ENCODE data around the gene PSMG1.
"Not testable (repeated sequence)": the region's sequence is repeated elsewhere in the genome, so short reads cannot be mapped to it uniquely, and the experiment has no call there.

PSMG1 gene

DNA sequence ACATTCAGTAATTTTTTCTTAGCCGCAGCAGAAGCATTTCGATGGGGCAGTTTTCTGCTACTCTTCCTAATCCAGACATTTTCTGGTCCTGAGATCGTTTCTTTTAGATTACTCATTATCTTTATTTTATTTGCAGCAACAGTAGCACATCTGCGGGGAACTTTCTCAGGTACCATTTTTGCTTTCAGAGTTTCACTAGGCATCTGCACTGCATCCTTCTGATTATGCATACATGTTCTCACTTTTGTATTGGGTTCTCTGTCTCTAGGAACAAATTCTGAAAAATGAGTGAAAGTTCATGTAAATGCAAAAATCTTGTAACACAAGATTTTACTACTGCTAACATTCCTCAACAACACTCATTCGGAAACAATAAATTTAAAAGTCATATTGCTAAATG, 3.9 kb upstream of the PSMG1 start:
- no peak for DNase-seq

DNA sequence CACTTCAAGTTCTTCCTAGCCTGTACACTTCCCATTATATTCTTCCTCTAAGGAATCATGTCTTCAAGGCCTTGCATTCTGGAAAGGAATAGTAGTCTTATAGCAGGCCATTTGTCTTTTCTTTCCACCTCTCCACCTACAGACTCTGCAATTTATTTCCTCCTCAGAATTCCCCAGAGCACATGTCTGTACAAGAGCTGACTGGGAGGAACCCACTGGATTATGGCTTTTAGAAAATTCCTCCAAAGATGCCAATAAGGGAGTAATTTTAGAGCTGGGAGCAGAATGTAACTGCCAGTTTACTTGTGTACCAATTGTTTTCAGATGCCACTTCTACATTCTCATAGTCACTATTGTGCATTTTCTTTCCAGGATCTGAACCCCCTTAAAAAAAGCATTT, 3.4 kb upstream of the PSMG1 start:
- DNase-seq, result no peak

DNA sequence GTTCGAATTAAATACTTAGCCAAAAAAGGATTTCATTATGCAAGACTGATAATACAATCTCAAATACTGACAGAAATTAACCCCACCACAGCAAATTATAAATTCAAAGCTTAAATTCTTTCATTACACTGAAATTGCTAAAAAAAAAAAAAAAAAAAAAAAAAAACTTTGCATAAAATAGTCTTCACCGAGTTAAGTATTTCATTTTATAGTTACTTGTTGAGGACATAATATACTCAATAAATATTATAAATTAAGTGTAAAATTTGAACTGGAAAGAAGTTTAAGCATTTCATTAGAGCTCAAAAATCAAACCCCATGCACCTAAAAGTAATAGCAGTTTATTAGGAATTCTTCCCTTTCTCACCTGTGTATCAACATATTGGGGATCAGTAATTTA, 1.9 kb upstream of the PSMG1 start:
- no peak for DNase-seq

DNA sequence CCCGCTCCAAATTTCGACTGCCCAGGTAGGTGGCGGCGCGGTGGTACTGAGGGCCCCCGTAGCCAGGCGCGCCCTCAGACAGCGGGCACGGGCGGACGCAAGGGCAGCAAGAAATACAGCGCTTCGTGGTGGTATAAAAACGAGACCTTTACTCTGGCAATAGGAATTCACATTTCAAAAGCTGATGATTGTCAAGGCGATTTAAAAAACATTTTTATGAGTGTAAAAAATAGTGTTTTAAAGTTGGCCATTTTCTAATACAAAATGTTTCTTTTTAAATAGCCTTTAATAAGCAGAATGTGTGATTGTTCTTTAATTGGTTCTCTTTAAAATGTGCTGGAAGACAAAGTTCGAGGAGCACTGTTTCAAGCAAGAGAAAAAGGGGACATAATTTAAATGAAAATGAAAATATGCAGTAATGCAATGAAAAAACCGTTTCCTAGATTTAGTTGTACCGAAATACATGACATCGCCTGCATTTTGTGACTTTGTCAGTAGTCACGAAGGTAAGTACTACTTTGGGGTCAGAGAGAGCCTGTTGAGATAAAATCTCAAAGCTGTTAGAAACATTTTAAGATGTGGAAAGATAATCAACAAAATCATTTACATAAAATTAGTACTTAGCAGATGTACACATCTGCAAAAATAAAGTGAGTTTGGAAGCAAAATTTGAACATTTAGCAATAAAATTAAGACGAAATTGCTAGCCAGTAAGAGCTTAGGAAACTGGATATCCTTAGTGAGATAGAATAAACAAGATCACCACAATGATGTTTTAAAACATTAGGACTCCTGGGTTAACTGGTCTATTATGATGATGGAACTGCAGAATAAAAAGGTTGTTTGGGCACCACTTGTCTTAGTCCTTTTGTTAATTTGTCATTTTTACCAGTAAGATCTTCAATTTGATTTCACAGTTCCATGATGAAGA, 1.1 kb upstream of the PSMG1 start:
- no peak for DNase-seq

DNA sequence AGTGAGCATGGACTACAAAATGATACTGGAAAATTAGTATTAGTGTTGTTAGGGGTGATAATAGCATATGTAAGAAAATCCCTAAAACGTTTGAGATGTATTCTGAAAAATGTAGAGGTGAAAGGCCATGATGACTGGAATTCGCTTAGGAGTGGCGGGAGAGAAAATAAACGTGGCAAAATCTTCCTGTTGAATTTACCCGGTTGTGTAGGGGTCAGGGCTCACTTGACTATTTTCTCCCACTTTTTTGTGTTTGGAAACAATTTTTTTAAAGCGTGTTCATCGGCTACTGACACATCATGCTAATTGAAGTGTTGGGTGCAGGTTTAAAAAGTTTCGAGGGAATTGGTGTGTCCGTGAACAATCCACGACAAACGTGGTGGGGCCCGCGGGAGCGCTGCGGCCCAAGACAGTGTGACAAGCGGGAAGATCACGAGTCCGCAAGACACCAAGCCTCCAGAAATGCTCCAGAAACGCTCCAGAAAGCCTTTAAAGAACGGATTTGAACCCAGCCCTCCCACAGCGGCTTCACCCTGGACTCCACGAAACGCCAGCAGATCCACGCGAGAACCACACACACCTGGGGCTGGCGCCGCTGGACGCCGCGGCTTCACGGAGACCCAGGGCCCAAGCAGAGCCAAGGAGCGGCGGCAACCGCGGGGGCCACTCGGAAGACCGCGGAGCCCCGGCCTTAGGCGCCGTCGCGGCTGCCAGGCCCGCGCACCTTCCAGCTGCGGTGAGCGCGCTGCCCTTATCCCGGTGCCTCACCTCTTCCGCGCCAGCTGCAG, 573 bp downstream of the PSMG1 start:
- DNase-seq, result no peak

DNA sequence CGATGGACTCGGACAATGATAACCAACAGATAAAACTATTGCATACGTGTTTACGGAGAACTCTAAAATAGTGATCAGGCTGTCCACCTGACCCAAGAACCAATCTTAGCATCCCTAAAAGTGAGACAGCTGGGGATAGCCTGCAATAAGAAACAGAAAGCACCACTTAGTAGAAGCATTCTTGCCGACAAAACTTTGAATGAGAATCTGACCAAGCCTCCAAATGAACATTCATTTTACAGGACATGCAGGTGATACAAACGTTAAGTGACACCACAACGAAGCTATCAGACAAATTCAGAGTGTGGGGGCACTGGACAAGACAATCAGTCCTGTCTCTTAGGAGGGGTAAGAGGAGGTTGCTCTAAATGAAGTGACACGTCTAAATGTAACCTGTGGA, 1.2 kb downstream of the PSMG1 start:
- DNase-seq, result no peak

DNA sequence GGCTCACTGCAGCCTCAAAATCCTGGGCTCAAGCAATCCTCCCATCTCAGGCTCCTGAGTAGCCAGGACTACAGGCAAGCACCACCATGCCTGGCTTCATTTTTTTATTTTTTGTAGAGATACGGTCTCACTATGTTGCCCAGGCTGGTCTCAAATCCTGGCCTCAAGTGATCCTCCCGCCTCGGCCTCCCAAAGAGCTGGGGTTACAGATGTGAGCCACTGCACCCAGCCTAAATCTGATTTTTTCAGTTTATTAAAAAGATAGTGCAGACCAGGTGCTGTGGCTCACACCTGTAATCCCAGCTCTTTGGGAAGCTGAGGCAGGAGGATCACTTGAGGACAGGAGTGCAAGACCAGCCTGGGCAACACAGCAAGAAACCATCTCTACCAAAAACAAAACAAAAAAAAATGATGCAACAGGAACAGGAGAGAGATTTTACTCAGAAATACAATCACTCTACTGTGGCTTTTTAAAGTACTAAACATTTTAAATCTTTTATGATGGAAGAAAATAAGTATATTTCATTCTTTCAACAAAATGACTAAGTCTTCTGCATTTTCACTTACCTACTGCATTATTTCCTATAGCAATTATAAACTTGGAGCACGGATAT, 1.9 kb downstream of the PSMG1 start:
- DNase-seq, result no peak

DNA sequence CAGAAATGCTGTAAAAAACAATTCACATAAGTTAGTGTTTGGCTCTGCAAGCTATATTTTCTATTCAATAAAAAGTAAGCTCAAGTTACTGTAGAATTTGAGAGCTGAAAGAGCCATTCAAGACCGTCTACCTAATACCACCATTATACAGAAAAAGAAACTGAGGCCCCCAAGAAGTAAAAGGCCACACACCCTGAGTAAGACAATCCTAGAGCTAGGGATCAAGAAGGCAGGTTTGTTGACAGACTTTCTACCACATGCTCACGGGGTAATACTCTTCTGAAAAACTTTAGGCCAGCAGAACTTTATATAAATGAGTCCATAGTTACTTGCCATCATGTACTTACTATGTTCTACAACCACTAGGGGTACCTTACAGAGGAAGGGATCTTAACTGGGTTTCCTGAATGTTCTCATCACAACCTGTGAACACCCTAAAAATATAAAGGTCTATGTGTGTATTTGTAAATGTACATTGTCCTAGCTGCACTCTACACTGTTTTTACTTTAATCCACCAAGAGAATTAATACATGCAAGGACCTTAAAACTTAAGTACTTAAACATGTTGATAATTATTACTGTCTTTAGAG, 2.7 kb downstream of the PSMG1 start:
- DNase-seq, result no peak

DNA sequence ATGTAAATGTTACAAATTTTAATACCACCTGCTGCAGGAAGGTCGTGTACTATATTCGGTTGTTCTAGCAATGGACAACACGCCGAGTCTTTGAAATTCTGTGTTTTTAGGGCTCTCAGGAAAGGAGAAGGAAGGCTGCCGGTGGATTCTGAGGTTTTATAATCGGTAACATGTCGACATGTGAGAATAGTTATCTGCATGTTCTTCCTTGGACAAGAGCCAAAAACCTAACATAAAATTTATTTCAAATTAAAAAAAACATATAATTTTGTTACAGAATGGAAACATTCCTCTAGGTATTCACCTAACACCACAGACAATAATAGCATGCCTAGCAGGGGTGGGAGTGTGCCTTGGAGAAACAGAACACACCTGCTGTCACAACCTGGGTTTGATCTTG, 4.8 kb downstream of the PSMG1 start:
- DNase-seq, result no peak

DNA sequence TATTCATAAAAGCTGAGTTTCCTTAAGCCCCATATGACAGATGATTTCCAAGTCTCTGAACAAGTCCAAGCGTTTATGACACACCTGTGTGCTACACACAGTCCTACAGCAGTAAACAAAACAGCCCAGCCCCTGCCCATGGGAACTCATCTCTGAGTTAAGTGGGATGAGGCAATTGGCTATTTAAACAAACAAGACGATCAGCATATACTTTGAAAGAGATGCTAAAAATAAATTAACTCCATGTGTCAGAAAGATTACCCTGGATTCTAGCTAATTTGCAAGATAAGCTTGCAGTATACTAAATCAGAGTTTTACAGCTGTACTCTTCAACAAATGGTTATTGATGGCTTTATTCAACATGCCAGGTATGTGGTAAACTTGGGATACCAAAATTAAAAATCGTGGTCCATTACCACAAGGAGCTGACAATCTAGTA, 7.0 kb downstream of the PSMG1 start:
- DNase-seq, result no peak

DNA sequence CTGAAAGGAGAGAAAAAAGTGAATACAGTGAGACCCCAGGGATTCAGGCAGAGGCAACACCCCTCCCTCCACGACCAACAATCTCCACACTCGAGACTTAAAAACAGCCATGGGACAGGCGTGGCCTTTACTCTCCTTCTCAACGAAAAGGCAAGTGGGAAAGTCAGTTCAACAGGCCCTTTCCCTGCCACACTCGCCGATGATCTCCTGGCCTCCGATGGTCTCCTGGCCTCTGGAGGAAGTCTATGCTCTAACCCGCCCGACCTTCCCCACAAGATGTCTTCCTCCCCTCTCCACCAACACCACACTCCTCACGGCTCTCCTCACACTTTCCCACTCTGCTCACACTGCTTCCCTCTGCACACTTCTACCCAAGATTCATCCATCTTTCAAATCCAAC, 7.6 kb downstream of the PSMG1 start:
- DNase-seq, result no peak

DNA sequence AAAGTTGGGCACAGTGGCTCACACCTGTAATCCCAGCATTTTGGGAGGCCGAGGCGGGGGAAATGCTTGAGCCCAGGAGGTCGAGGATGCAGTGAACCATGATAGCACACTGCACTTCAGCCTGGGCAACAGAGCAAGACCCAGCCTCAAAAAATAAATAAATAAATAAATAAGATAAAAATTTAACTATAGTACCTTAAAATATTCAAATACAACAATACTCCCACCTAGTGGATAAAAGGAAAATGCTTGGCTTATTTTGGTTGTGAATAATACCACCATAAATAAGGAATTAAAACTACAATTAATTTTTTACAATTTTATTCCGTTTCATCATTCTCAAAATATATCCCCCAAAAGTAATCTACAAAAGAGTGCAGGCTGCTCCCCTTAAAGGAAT, 8.1 kb downstream of the PSMG1 start:
- DNase-seq, result no peak

DNA sequence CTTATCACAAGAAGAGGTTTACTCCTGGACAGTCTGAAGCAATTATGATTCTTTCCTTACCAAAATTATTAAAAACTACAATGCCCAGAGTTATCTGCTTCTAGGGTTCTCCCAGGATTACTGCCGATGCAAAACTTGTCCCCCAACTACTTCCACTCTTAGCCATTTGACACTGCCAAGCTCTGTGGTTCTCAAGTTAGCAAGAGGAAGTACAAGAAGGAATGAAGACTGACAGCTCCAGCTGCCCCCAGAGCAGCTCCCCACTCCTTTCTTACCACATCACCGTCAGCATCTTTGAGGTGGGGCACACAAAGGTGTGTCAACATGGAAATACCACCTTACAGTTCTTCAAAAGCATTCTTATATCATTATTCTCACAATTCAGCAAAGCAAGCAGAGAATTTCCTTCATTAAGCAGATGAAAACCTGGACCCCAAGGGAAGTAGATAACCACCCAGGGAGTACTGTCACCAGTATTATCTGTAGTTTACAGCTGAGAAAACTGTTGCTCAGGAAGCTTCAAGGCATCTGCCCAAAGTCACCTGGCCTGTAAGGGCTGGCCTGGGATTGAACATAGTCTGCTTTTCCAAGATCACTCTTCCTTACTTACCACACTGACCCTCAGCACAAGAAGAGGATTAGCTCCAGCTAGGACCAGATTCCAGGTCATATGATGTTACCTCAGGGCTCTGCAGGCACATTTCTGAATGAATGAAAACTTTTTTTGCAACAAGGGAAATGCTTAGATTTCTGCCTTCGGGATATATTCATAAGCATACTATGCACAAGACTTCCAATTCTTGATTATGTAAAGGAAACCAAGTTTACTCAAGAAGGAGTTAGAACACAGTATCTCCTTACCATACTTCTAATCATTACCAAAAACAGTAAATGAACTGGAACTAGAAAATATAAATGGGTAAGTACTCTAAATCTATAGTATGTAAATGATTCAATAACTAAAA, 9.3 kb downstream of the PSMG1 start:
- DNase-seq, result no peak

DNA sequence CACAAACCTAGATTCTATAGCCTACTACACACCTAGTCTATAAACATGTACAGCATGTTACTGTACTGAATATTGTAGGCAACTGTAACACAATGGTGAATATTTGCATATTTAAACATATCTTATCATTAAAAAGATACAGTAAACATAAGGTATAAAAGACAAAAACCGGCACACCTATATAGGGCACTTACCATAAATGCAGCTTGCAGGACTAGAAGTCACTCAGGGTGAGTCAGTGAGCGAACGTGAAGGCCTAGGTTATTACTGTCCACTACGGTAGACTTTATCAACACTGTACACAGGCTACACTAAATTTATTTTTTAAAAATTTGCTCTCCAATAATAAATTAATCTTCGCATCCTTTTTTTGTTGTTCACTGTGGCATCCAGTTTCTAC, 13.3 kb downstream of the PSMG1 start:
- DNase-seq, result no peak

DNA sequence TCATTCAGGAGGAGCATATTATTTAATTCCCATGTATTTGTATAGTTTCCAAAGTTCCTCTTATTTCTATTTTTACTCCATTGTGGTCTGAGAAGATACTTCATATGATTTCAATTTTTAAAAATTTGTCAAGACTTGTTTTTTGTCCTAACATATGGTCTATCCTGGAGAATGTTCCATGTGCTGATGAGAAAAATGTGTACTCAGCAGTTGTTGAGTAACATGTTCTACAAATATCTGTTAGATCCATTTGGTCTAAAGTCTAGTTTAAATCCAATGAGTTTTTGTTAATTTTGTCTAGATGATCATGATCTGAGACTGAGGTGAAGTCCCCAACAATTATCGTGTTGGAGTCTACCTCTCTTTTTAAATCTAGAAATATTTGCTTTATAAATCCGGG, 14.5 kb downstream of the PSMG1 start:
- no peak for DNase-seq

DNA sequence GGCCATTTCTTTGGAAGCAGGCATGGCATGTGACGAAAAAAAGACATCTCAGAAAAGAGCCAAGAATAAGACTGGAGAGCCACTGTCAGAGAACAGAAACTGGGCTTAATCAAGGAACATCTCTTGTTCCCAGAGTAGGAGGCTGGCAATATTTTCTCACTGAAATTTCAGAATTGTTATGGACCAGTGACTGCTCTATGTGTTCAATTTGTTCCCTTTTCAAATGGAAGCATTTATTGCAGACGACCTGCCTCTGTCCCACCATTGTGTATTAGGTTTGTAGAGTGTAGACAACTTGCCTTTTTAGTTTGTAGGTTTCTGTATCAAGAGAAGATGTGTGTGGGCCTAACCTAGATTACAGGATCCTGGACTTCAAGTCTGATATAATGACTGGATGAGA, 18.7 kb downstream of the PSMG1 start:
- no peak for DNase-seq

DNA sequence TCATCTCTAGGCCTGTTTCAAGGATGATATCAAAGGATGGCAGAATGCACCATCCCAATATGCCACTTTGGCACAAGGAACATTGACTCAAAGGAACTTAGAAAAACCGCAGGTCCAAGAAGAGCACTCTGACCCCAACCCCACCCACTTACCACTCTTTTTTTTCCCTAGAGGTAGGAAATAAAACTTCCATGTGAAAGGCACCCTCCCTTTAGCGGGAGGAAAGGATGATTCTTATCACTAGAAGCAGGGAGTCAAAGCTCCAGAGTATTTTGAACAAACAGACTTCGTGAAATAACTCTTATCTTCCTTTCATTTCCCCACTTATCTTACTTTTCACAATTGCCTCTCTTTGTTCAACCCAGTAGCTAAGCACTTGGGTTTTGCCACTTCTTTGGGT, 22.2 kb downstream of the PSMG1 start:
- DNase-seq, result no peak

DNA sequence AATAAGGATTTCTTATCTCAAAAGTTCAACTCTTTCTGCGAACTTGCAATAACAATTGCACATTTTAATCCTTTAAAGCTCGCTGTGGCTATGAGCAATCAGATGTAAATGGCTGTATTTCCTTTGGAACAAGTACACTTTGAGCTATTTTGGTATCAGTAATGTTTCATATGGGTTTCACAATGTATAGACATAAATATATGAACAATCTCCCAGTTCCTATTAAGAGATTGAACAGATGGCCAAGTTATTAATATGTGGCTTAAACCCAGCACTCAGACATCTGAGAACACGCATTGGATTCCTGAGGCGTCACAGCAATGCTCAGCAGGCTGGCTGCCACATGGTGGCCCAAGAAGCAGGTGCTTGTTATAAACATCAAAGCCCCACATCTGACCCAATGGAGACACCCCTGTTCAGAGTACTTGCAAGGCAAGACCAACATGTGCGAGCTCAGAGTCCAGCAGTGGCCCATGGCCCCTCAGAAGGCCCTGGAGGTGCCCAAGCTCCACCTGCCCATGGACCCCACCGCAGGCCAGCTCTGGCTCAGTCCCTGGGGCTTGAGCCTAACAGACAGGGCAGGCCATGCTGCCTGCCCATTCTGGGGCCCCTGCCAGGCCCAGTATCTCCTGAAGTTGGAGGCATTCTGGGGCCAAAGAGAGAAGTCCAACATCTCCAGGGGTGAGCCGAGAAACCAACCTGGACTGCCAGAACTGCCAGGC, 23.7 kb downstream of the PSMG1 start:
- no peak for DNase-seq

DNA sequence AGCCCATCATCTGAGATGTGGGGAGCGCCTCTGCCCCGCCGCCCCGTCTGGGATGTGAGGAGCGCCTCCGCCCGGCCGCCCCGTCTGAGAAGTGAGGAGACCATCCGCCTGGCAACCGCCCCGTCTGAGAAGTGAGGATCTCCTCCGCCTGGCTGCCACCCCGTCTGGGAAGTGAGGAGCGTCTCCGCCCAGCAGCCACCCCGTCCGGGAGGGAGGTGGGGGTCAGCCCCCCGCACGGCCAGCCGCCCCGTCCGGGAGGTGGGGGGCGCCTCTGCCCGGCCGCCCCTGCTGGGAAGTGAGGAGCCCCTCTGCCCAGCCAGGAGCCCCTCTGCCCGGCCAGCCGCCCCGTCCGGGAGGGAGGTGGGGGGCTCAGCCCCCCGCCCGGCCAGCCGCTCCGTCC, 26.0 kb downstream of the PSMG1 start:
- not testable (repeated sequence) for DNase-seq

DNA sequence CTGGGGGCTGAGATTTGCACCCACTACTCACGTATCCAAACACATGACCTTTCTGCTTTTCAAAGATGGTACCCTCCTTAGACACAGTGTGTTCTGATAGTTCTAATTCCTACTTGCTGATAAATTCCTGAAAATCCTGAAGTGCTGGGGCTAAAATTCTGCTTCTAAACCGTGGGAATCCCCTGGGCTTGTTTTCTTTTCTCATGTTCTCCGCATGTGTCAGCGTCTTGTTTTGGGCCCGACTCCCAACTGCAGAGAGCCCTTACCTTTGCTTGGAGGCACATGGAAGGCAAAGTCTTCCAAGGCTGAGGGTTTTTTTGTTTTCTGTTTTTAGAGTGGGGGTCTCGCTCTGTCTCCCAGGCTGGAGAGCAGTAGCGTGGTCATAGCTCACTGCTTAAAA, 27.2 kb downstream of the PSMG1 start:
- no peak for DNase-seq

DNA sequence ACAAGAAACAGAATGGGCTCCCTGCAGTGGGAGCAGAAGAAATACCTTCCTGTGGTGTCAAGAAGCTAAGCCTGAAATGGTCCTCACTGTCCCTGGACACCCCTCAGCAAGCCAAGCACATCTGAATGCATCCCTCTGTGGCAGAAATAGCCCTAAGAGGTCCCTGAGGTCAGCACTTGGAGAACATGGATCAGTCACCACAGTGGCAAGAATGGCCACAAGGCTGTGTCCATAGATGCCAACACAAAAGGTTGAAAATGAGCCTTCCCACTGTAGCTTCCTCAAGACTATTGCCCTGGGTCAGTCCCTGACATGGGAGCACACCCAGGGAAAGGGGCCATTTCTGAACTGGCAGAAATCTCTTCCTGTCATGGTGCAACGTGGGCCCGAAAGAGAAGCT, 27.7 kb downstream of the PSMG1 start:
- DNase-seq, result no peak

DNA sequence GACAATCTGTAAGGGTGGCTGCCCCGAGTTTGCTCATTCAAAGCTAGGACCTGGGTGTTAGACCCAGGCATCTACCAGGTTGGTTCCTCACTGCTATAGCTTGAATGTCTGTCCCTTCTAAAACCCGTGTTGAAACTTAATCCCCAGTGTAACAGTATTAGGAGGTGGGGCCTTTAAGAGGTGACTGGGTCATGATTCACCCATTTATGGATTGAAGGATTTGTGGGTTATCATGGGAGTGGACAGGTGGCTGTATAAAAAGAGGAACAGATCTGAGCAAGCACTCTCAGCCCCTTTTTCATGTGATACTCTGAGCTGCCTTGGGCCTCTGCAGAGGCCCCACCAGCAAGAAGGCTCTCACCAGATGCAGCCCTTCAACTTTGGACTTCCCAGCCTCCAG, 29.4 kb downstream of the PSMG1 start:
- DNase-seq, result no peak

All from NCI-H1105 (cell line).